Endothelial cell of umbilical vein (primary cell): ENCODE results near the gene FAM3B. TPM values are rescaled to one million over a fixed set of nuclear protein-coding genes. Genes with fewer than 3 reads are reported as not detected.

Experiments
- BruUV-seq: library from RNA; stranded (reverse); fragments of 400-500 nt; replicated peaks from 2 replicates; lab custom pipeline; 2021; lab: Mats Ljungman, UMichigan
- CTCF ChIA-PET: fragments of 300-600, 350-600 bp; sonication (Branson Sonifier 250); formaldehyde crosslinking; loops from one replicate; lab custom pipeline; 2021; ENCODE audit warnings: antibody characterized with exemption, inconsistent platforms; lab: Charles Lee
- POLR2A ChIA-PET: fragments of 300-600, 350-600 bp; sonication (Branson Sonifier 250); formaldehyde crosslinking; loops from one replicate; lab custom pipeline; 2021; ENCODE audit warnings: antibody characterized with exemption, inconsistent platforms; lab: Charles Lee
- DNase-seq: peaks from one replicate; pipeline ENCODE4 v3.0.0-alpha.2; 2011; ENCODE audit warnings: low read depth, low spot score
- FAIRE-seq: peaks from 2 replicates; lab custom pipeline; 2011; peaks lifted over from hg19 to GRCh38; lab: Jason Lieb, UNC
- H2AFZ ChIP-seq: 2 replicates; pipeline ENCODE4 v1.6.0; 2012; ENCODE audit warnings: low read depth, low read length, control low read depth, inconsistent platforms
- H3K27ac ChIP-seq: 2 replicates; pipeline ENCODE4 v1.5.1; 2011; ENCODE audit warnings: low read depth, mild to moderate bottlenecking, control low read depth, low read length, moderate library complexity; ENCODE audit not compliant: insufficient read depth
- H3K27me3 ChIP-seq, 2 experiments: 2 replicates each; pipeline versions ENCODE4 v1.6.0 to v1.6.1; 2011; ENCODE audit warnings: low read length in 2 of 2, mixed read lengths in 1 of 2; ENCODE audit not compliant: control insufficient read depth in 2 of 2, insufficient read depth in 2 of 2
- H3K36me3 ChIP-seq, 2 experiments: 2 replicates in 1 of 2; 3 replicates in 1 of 2; pipeline ENCODE4 v1.5.1; 2011; ENCODE audit warnings: low read length in 2 of 2, mild to moderate bottlenecking in 1 of 2, moderate library complexity in 1 of 2; ENCODE audit not compliant: control insufficient read depth in 2 of 2, insufficient read depth in 2 of 2; ENCODE audit errors: extremely low read depth in 1 of 2
- H3K4me1 ChIP-seq: 3 replicates; pipeline ENCODE4 v1.5.1; 2011; ENCODE audit warnings: mild to moderate bottlenecking, low read length; ENCODE audit not compliant: control insufficient read depth, insufficient read depth; ENCODE audit errors: extremely low read depth
- H3K4me2 ChIP-seq: 2 replicates; pipeline ENCODE4 v1.6.1; 2011; ENCODE audit warnings: low read length, control low read depth, mixed read lengths; ENCODE audit not compliant: insufficient read depth
- H3K4me3 ChIP-seq, 3 experiments: fragments of 200-600 bp in 1 of 3; sonication (generic), shearing (Covaris generic) in 1 of 3; replicated peaks in 1 of 3; 2 replicates each; pipeline ENCODE4 v1.5.1; 2011 to 2016; ENCODE audit warnings: control low read depth in 3 of 3, low read length in 3 of 3, mild to moderate bottlenecking in 2 of 3, inconsistent platforms in 1 of 3, low read depth in 1 of 3, moderate library complexity in 1 of 3; ENCODE audit not compliant: insufficient read depth in 1 of 3
- H3K79me2 ChIP-seq: 2 replicates; pipeline ENCODE4 v1.6.0; 2012; ENCODE audit warnings: low read length, inconsistent platforms; ENCODE audit not compliant: control insufficient read depth, insufficient read depth
- H3K9ac ChIP-seq: replicated peaks from 2 replicates; pipeline ENCODE3; 2011; ENCODE audit warnings: low read length, control low read depth; ENCODE audit not compliant: insufficient read depth; ENCODE audit errors: extremely low read depth
- H3K9me1 ChIP-seq: replicated peaks from 3 replicates; pipeline ENCODE4 v1.6.0; 2011; ENCODE audit warnings: mild to moderate bottlenecking, low read length; ENCODE audit not compliant: control insufficient read depth, insufficient read depth; ENCODE audit errors: extremely low read depth
- H3K9me3 ChIP-seq: replicated peaks from 2 replicates; pipeline ENCODE4 v1.5.1; 2012; ENCODE audit warnings: low read length, inconsistent platforms; ENCODE audit not compliant: control insufficient read depth, insufficient read depth
- H4K20me1 ChIP-seq: replicated peaks from 2 replicates; pipeline ENCODE3; 2011; ENCODE audit warnings: mild to moderate bottlenecking, low read length; ENCODE audit not compliant: control insufficient read depth, insufficient read depth; ENCODE audit errors: extremely low read depth
- CTCF ChIP-seq, 2 donors: IDR thresholded peaks; 1 replicate in 1 of 2; 2 replicates in 1 of 2; pipeline ENCODE4 v1.5.1; 2011; ENCODE audit warnings: low read length in 2 of 2, mild to moderate bottlenecking in 2 of 2, moderate library complexity in 2 of 2, control low read depth in 1 of 2, inconsistent platforms in 1 of 2, low read depth in 1 of 2; ENCODE audit not compliant: insufficient read depth in 1 of 2; ENCODE audit errors: extremely low read depth in 1 of 2
- EZH2 ChIP-seq: IDR thresholded peaks from 2 replicates; pipeline ENCODE4 v1.6.1; 2012; ENCODE audit warnings: borderline replicate concordance, low read depth, mild to moderate bottlenecking, moderate library complexity, low read length, inconsistent platforms; ENCODE audit not compliant: severe bottlenecking
- FOS ChIP-seq: IDR thresholded peaks from 2 replicates; pipeline ENCODE4 v1.6.1; 2011; ENCODE audit warnings: mild to moderate bottlenecking, low read length, moderate library complexity, borderline replicate concordance; ENCODE audit not compliant: insufficient read depth
- JUN ChIP-seq: IDR thresholded peaks from 2 replicates; pipeline ENCODE4 v1.6.1; 2011; ENCODE audit warnings: borderline replicate concordance, low read depth; ENCODE audit not compliant: insufficient read length, insufficient read depth
- MAX ChIP-seq: IDR thresholded peaks from 2 replicates; pipeline ENCODE4 v1.6.1; 2011; ENCODE audit not compliant: insufficient read depth, insufficient read length
- MYC ChIP-seq: IDR thresholded peaks from one replicate; pipeline ENCODE4 v1.6.1; 2011; ENCODE audit warnings: mild to moderate bottlenecking, low read depth, low read length
- POLR2A ChIP-seq: IDR thresholded peaks from 2 replicates; pipeline ENCODE4 v1.6.1; 2012; ENCODE audit warnings: low read depth, mild to moderate bottlenecking, control low read depth, low read length
- POLR2AphosphoS5 ChIP-seq: IDR thresholded peaks from 2 replicates; pipeline ENCODE4 v1.6.1; 2012; ENCODE audit warnings: low read depth, mild to moderate bottlenecking, control low read depth, low read length, moderate library complexity; ENCODE audit not compliant: insufficient read depth
- dilution Hi-C: fragments of 300-500 bp; cut with MboI; formaldehyde crosslinking; loops from one replicate; pipeline ENCODE4 v1.15.0; 2019; ENCODE audit warnings: low sequenced_read_pairs; ENCODE audit not compliant: extremely low pct_ligation_motif_present
- intact Hi-C: fragments of 100-400 bp; cut with micrococcal nuclease; formaldehyde crosslinking; loops from one replicate; pipeline ENCODE4 v1.10.0; 2022
- polyA plus RNA-seq, 4 experiments: library from polyadenylated mRNA; depleted of rRNA in 3 of 4; stranded (reverse) in 3 of 4; unstranded in 1 of 4; fragments of >200 nt; gene quantifications; 2 replicates each; pipeline versions ENCODE4 v1.2.1 to v1.2.3, GENCODE V29; 2011 to 2012; ENCODE audit warnings: missing spikeins in 1 of 4
- total RNA-seq: library from RNA; stranded (reverse); gene quantifications from 2 replicates; pipeline ENCODE4 v1.2.3, GENCODE V29; 2021

The FAM3B gene
- total and polyA plus RNA-seq, 2 donors (not counting 3 experiments of a cell fraction or from before 2014, with no cell fraction given) = not detected

- DNase-seq (no peak), FAIRE-seq (no peak)
- Histone ChIP-seq H3K9me3 (no peaks in the 10 kb centered on the region), H3K9ac (no peak overlapping the region), H3K27ac (no peak overlapping the region), H3K4me1 (no peaks in the 10 kb centered on the region), H3K9me1 (no peaks in the 10 kb centered on the region), H2AFZ (no peak overlapping the region), H4K20me1 (no peaks in the 10 kb centered on the region), H3K4me2 (no peak overlapping the region), H3K79me2 (no peaks in the 10 kb centered on the region), H3K4me3 (no peak overlapping the region), H3K27me3 (peaks cover 13 to 29% of the 10 kb centered on the region in 2 experiments), H3K36me3 (no peaks in the 10 kb centered on the region)
- intact Hi-C loops = no loop called here
- BruUV-seq = no TSS peak
- dilution Hi-C loops = no loop called here
- TF ChIP-seq MYC (no peak), CTCF (IDR thresholded peaks at IDR 0.05; ENCODE audit: extremely low read depth in 1 of 2, insufficient read depth in 1 of 2, low read depth in 1 of 2, low read length in 2 of 2) (no peak), POLR2AphosphoS5 (no peak), MAX (no peak), FOS (no peak), POLR2A (no peak), EZH2 (no peak), JUN (no peak)
- ChIA-PET POLR2A (interaction anchor here (0.6 kb wide), 1 partner anchor 114 kb away, joined by 7 read pairs; no protein-coding TSS in a partner anchor), CTCF (interaction anchor here (1.1 kb wide), 1 partner anchor 9 kb away, joined by 3 read pairs; no protein-coding TSS in a partner anchor)
These were observed 875 bp upstream of the FAM3B start for GRCh38 chr21:41315726-41316125.
